GM18498 (cell line): ENCODE measurements around the gene PLCB1.
A peak's percentile ranks its signal among the peaks of the same experiment; 100 is the strongest.
"Not testable (repeated sequence)": the region's sequence is repeated elsewhere in the genome, so short reads cannot be mapped to it uniquely, and the experiment has no call there.

Experiments
- ATAC-seq: cut with Tn5 transposase; IDR thresholded peaks from one replicate; pipeline ENCODE4 v1.9.1; 2021; ENCODE audit warnings: mild to moderate bottlenecking, moderate library complexity; ENCODE audit not compliant: unreplicated experiment

Gene PLCB1

GRCh38 chr20:8155229-8155628 lies 23.2 kb downstream of the PLCB1 start:
- no peak for ATAC-seq

- no peak for ATAC-seq
Observed at GRCh38 chr20:8155812-8156211, 23.7 kb downstream of the PLCB1 start.

- ATAC-seq, result peak; percentile 79
Observed at GRCh38 chr20:8156235-8157079, 24.4 kb downstream of the PLCB1 start.

- not testable (repeated sequence) for ATAC-seq
Observed at GRCh38 chr20:8159217-8159616, 27.2 kb downstream of the PLCB1 start.

GRCh38 chr20:8161264-8162071 lies 29.4 kb downstream of the PLCB1 start:
- ATAC-seq, result no peak

GRCh38 chr20:8162610-8163009 lies 30.5 kb downstream of the PLCB1 start:
- no peak for ATAC-seq

- no peak for ATAC-seq
Observed at GRCh38 chr20:8163543-8163942, 31.5 kb downstream of the PLCB1 start.

- no peak for ATAC-seq
Observed at GRCh38 chr20:8166730-8167129, 34.7 kb downstream of the PLCB1 start.

GRCh38 chr20:8168785-8169288 lies 36.8 kb downstream of the PLCB1 start:
- no peak for ATAC-seq

GRCh38 chr20:8170921-8171320 lies 38.9 kb downstream of the PLCB1 start:
- no peak for ATAC-seq

GRCh38 chr20:8172191-8172590 lies 40.1 kb downstream of the PLCB1 start:
- ATAC-seq, result no peak

- no peak for ATAC-seq
Observed at GRCh38 chr20:8175741-8176675, 43.9 kb downstream of the PLCB1 start.

GRCh38 chr20:8183526-8183925 lies 51.5 kb downstream of the PLCB1 start:
- no peak for ATAC-seq

- no peak for ATAC-seq
Observed at GRCh38 chr20:8187740-8188139, 55.7 kb downstream of the PLCB1 start.

GRCh38 chr20:8190043-8190880 lies 58.2 kb downstream of the PLCB1 start:
- ATAC-seq, result no peak

GRCh38 chr20:8194721-8195120 lies 62.7 kb downstream of the PLCB1 start:
- no peak for ATAC-seq

GRCh38 chr20:8196096-8196495 lies 64.0 kb downstream of the PLCB1 start:
- no peak for ATAC-seq

- no peak for ATAC-seq
Observed at GRCh38 chr20:8200220-8200619, 68.2 kb downstream of the PLCB1 start.

- no peak for ATAC-seq
Observed at GRCh38 chr20:8203366-8203765, 71.3 kb downstream of the PLCB1 start.

GRCh38 chr20:8205996-8206395 lies 73.9 kb downstream of the PLCB1 start:
- no peak for ATAC-seq
